ENCODE measurements around the gene GPATCH1. TPM values are rescaled to one million over a fixed set of nuclear protein-coding genes. Genes with fewer than 3 reads are reported as not detected.

Gene GPATCH1
- polyA plus RNA-seq, 1 donor from 2014 or later = 11.5 TPM

DNA sequence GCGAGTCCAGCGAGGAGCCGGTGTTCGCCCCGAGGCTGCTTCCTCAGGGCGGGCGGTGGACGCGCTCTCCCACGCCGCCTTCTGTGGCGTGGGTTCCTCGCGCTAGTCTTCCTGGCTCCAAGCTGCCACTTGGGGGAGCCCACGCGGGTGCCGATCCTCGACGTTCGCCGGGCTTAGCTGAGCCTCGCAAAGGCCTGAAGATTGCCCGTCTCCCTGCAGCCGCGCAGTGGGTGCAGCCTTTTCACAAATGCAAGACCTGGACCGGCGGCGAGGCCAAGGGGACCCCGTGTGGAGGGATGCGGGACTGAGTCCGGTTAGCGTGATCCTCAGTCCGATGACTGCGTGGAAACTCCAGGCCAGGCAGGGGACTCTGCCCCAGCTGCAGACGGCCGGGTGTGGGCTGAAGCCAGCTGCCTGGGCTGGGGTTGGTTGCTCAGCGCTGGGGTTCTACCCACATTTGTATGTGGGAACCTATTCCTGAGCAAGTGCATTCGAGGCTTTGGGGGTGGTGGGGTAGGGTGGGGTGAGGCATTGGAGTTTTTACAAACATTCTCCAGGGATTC lies 96.5 kb downstream of the GPATCH1 start:
- Histone ChIP-seq H3K27me3 (ENCODE audit: insufficient read depth, low read depth, low read length) (no peaks in the 10 kb centered on the region), H3K27ac (ENCODE audit: low read length) (peak overlapping the region; percentile 86), H3K4me3 (ENCODE audit: low read length) (peak overlapping the region; percentile 98), H3K79me2 (replicated peaks; ENCODE audit: insufficient read depth, low read length) (no peaks in the 10 kb centered on the region), H3K9ac (ENCODE audit: low read length) (peak overlapping the region; percentile 84), H3K9me3 (ENCODE audit: low read length) (no peaks in the 10 kb centered on the region), H3K9me2 (ENCODE audit: insufficient read depth, low read length) (no peaks in the 10 kb centered on the region), H2AFZ (ENCODE audit: low read depth, low read length) (peak overlapping the region; percentile 42), H3K36me3 (ENCODE audit: insufficient read depth, low read length) (no peaks in the 10 kb centered on the region), H4K20me1 (ENCODE audit: insufficient read depth) (no peaks in the 10 kb centered on the region), H3F3A (ENCODE audit: insufficient read depth, low read length, poor library complexity, severe bottlenecking) (no peaks in the 10 kb centered on the region), H3K4me2 (ENCODE audit: low read length) (peak overlapping the region; percentile 62)
- peak; percentile 58 for TF ChIP-seq RAD21 (conservative IDR thresholded peaks at IDR 0.05)
- TF ChIP-seq, protein P1, sequence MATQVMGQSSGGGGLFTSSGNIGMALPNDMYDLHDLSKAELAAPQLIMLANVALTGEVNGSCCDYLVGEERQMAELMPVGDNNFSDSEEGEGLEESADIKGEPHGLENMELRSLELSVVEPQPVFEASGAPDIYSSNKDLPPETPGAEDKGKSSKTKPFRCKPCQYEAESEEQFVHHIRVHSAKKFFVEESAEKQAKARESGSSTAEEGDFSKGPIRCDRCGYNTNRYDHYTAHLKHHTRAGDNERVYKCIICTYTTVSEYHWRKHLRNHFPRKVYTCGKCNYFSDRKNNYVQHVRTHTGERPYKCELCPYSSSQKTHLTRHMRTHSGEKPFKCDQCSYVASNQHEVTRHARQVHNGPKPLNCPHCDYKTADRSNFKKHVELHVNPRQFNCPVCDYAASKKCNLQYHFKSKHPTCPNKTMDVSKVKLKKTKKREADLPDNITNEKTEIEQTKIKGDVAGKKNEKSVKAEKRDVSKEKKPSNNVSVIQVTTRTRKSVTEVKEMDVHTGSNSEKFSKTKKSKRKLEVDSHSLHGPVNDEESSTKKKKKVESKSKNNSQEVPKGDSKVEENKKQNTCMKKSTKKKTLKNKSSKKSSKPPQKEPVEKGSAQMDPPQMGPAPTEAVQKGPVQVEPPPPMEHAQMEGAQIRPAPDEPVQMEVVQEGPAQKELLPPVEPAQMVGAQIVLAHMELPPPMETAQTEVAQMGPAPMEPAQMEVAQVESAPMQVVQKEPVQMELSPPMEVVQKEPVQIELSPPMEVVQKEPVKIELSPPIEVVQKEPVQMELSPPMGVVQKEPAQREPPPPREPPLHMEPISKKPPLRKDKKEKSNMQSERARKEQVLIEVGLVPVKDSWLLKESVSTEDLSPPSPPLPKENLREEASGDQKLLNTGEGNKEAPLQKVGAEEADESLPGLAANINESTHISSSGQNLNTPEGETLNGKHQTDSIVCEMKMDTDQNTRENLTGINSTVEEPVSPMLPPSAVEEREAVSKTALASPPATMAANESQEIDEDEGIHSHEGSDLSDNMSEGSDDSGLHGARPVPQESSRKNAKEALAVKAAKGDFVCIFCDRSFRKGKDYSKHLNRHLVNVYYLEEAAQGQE (IDR thresholded peaks at IDR 0.05; ENCODE audit: borderline replicate concordance) = no peak
- no peak for TF ChIP-seq EP300 (conservative IDR thresholded peaks at IDR 0.05; ENCODE audit: poor library complexity, severe bottlenecking)
- peak; percentile 73 for TF ChIP-seq MXI1 (conservative IDR thresholded peaks at IDR 0.05; ENCODE audit: poor library complexity, severe bottlenecking)
- peak; percentile 16 for TF ChIP-seq TAF1 (IDR thresholded peaks at IDR 0.05; ENCODE audit: low read depth)
- peak; percentile 64 for TF ChIP-seq SMC3 (conservative IDR thresholded peaks at IDR 0.05; ENCODE audit: poor library complexity)
- TF ChIP-seq, protein P2, sequence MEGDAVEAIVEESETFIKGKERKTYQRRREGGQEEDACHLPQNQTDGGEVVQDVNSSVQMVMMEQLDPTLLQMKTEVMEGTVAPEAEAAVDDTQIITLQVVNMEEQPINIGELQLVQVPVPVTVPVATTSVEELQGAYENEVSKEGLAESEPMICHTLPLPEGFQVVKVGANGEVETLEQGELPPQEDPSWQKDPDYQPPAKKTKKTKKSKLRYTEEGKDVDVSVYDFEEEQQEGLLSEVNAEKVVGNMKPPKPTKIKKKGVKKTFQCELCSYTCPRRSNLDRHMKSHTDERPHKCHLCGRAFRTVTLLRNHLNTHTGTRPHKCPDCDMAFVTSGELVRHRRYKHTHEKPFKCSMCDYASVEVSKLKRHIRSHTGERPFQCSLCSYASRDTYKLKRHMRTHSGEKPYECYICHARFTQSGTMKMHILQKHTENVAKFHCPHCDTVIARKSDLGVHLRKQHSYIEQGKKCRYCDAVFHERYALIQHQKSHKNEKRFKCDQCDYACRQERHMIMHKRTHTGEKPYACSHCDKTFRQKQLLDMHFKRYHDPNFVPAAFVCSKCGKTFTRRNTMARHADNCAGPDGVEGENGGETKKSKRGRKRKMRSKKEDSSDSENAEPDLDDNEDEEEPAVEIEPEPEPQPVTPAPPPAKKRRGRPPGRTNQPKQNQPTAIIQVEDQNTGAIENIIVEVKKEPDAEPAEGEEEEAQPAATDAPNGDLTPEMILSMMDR (IDR thresholded peaks at IDR 0.05; ENCODE audit: poor library complexity, severe bottlenecking) = peak; percentile 83
- no peak for TF ChIP-seq EZH2 (IDR thresholded peaks at IDR 0.05; ENCODE audit: borderline replicate concordance, insufficient read depth, low read length, poor library complexity, severe bottlenecking)
- TF ChIP-seq POLR2AphosphoS5 (IDR thresholded peaks at IDR 0.05) = peak; percentile 9

Small RNAs within 50 kb of the gene (small RNA-seq; reads per million reads assigned to genes)
- gene AC008521.1 (0 reads per million in 3 experiments), gene AC008521.2 (0 reads per million in 3 experiments)

Other genes starting within 250 kb of the GPATCH1 start
- gene SLC7A9, start 211.4 kb upstream of the GPATCH1 start, polyA plus RNA-seq = 2.5 and 2.9 TPM in 2 replicates
- gene CEP89, start 109.2 kb upstream of the GPATCH1 start, polyA plus RNA-seq = 21.5 and 24.1 TPM in 2 replicates
- 3.9 and 4.5 TPM in 2 replicates for gene FAAP24, start 108.9 kb upstream of the GPATCH1 start, polyA plus RNA-seq
- 0.60 and 1.5 TPM in 2 replicates for gene RHPN2, start 16.3 kb upstream of the GPATCH1 start, polyA plus RNA-seq
- gene WDR88, start 50.9 kb downstream of the GPATCH1 start, polyA plus RNA-seq = 0.35 TPM in 1 of 2 replicates, not detected in the other
- 60.1 and 78.4 TPM in 2 replicates for gene LRP3, start 113.1 kb downstream of the GPATCH1 start, polyA plus RNA-seq
- gene SLC7A10, start 144.7 kb downstream of the GPATCH1 start, polyA plus RNA-seq = not detected in 2 replicates
- gene CEBPA, start 221.4 kb downstream of the GPATCH1 start, polyA plus RNA-seq = 1.6 and 2.6 TPM in 2 replicates